Anterior cingulate cortex (tissue), 58 donors: Measurements from ENCODE around the gene VPS18.

Source experiments
- DNase-seq, 58 donors: peaks; one replicate each; lab custom pipeline; 2025; lab: John Stamatoyannopoulos, UW

The VPS18 gene

DNA sequence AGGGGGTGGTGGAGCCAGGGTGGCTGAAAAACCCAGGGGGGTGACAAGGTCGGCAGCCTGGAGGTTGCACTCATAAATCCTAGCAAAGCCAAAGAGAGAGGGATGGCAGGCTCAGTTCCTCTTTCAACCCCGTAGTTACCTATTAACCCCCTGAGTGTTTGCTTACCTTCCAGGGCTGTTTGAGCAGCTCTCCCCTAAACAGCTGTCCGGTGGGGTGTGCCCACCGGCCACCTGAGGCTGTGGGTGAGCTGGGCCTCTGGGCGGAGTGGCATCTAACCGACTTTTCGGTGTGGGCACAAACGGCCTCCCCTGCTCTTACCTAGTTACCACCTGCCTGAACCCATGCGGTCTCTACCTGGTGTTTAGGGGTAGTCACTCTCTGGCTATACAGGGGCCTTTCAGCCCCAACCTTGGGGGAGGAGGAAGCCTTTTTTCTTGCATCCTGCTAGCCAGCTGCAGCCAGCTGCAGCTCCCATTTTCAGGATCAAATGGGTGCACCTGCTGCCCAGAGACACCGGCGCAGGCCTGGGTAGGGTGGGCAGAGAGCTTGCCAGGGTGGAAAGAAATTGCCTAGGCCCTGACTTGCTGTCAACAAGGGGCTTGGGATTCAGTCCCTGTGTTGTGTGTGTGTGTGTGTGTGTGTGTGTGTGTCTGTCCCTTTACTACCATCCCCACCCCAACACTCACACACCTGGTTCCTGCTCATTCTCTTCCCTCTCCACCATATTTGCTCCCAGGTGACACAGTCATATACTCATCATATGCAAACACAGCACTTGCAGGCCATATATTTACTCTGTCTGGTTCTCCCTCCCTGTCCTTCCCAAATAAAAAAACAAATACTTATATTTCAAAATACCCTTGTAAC is 38.6 kb downstream of the VPS18 start:
- no peak for DNase-seq

DNA sequence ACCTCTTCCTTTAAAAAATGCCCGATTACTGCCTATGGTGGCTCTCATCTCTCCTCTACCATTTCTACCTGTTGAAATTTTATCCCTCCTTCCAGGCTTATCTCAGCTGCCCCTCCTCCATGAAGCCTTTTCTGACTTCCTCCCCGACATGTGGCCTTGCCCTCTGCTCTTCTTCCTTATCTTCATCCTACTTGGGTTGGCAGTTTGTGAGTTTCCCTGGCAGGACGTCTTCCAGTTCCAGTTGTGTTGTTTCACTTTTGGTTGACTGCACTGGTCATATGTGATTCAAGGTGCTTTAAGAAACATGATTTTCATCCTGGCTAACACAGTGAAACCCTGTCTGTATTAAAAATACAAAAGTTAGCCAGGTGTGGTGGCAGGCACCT is 39.3 kb downstream of the VPS18 start:
- DNase-seq = no peak

DNA sequence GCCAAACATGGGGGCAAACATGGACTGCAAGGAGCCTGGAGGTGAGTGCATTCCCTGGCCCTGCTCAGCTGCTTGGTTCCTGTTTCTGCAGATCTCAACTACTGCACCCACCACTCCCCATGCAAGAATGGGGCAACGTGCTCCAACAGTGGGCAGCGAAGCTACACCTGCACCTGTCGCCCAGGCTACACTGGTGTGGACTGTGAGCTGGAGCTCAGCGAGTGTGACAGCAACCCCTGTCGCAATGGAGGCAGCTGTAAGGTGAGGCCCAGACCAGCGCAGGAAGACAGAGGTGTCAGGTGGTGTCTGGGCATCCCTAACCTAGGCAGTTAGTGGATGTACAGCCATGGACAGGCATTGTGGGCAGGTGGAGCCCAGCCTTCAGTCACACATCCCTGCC is 40.2 kb downstream of the VPS18 start:
- no peak for DNase-seq

DNA sequence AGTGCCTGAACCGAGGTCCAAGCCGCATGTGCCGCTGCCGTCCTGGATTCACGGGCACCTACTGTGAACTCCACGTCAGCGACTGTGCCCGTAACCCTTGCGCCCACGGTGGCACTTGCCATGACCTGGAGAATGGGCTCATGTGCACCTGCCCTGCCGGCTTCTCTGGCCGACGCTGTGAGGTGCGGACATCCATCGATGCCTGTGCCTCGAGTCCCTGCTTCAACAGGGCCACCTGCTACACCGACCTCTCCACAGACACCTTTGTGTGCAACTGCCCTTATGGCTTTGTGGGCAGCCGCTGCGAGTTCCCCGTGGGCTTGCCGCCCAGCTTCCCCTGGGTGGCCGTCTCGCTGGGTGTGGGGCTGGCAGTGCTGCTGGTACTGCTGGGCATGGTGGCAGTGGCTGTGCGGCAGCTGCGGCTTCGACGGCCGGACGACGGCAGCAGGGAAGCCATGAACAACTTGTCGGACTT is 42.0 kb downstream of the VPS18 start:
- DNase-seq = no peak

DNA sequence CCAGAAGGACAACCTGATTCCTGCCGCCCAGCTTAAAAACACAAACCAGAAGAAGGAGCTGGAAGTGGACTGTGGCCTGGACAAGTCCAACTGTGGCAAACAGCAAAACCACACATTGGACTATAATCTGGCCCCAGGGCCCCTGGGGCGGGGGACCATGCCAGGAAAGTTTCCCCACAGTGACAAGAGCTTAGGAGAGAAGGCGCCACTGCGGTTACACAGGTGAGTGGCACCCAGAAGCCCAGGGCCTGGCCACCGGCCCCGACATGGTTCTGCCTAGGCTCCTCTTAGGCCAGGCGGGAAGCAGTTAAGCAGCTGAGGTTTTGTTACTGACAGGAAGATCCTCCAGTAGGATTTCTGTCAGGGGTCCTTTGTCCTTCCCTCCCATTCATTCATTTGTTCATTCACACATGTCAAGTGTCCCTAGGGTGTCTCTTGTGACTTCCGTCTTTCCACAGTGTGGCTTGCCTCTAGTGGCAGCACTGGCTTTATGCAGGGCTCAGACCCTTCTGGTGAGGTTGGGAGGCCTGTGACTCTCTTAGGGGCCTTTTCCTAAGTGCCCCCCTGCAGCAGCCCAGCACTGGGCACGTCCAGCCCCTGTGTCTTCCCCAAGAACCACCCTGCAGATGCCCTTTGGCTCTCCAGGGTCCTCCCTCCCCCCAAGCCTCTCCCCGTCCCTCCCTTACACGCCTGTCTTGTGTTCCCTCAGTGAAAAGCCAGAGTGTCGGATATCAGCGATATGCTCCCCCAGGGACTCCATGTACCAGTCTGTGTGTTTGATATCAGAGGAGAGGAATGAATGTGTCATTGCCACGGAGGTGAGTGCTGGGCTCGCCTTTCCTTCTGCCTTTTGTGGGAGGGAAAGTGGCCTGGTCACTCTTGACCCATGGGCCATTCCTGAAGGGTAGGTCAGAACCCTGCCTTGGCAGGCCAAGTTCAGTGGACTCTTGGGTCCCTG is 42.7 kb downstream of the VPS18 start:
- DNase-seq = no peak

DNA sequence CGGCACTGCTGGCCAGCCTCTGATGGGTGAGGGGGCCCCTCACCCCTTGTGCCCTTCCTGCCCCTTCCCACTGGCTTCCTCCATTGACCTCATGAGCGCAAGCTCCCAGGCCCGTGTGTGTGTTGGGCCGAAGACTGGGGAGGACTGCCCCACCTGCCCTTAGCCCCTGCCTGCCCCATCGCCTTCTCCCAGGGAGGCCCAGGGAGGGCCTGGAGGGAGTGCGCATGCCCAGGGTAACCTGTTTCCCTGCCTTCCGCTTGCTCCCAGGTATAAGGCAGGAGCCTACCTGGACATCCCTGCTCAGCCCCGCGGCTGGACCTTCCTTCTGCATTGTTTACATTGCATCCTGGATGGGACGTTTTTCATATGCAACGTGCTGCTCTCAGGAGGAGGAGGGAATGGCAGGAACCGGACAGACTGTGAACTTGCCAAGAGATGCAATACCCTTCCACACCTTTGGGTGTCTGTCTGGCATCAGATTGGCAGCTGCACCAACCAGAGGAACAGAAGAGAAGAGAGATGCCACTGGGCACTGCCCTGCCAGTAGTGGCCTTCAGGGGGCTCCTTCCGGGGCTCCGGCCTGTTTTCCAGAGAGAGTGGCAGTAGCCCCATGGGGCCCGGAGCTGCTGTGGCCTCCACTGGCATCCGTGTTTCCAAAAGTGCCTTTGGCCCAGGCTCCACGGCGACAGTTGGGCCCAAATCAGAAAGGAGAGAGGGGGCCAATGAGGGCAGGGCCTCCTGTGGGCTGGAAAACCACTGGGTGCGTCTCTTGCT is 43.7 kb downstream of the VPS18 start:
- no peak for DNase-seq

DNA sequence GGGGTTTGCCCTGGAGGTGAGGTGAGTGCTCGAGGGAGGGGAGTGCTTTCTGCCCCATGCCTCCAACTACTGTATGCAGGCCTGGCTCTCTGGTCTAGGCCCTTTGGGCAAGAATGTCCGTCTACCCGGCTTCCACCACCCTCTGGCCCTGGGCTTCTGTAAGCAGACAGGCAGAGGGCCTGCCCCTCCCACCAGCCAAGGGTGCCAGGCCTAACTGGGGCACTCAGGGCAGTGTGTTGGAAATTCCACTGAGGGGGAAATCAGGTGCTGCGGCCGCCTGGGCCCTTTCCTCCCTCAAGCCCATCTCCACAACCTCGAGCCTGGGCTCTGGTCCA is 44.3 kb downstream of the VPS18 start:
- DNase-seq = no peak

DNA sequence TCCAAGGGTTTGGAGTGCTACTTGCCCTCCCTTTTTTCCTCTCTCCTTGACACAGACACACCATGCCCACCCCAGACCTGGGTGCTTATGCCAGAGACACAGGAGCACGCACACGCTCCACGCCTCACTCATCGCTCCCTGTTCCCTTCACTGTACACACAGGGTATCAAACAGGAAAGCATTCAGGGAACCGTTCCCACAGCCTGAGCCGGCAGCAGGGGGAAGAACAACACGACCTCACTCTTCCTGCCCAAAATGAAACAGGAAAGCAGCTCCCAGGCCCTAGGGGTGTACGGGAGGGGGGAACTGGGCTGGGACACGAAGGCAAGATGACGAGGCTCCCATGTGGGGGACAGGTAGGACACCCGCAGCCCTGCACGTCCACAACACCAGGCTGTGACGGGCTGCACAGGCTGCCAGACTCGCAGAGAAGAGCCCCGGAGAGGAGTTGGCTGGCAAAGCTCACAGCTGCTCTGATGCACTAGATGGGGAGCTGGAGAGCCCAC is 46.1 kb downstream of the VPS18 start:
- peak in 4 of 58 donors; percentile 9 to 44 (median 14) for DNase-seq

DNA sequence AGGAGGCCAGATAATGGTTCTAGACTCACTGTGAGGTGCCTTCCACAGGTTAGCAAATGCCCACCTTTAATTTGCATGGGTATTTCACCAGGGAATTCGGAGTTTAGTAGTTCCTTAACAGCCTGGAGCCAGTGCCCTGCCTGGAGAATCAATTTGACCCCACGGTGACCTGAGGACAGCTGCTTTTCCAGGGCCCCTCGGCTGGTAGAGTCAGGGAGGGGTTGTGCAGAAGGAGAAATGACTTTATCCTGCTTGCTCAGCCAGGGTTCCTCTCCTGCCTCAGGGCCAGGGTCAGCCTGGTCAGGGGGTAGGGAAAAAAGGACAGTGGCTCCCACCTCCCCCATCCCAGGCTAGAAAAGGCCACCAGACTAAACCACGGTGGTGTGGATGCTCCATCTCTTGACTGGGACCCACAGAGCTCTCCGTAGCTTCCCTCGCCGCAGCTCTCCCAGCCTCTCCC is 46.8 kb downstream of the VPS18 start:
- peak in 2 of 58 donors; percentile 26 to 49 for DNase-seq

DNA sequence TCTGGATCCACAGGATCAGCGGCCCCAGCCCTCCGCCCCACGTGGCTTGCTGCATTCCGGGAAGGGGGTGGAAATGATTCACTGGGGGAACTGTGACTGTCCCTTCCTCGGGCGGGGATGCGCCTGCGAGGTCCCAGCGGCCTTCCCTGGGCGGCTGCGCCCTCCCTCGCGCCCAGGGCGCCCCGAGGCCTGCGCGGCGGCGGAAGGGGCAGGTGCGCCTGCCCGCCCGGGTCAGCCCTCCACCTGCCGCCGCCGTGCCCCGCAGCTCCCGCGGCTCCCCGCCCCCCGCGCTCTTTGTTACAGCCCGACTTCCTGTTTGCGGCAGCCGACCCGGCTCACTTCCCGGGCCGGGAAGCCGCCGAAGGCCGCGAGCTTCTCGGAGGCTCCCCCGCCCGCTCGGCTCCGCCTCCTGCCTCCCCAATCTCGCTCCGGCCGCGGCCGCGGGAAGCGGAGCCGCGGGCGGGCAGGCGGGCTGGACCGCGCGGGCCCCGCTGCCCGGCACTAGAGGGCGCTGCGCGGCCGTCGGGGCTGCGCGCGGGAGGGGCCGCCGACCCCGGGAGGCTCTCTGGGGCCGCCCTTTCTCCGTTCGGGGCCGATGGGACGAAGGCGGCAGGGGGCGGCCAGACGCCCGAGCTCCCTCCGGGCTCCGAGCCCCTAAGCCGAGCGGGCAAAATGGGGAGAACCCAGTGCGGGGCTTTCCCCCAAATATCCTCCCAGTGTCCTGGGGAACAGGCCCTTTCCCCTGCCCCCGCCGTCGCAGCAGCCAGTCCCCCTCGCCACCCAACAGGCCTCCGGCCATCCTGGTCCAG is 47.5 kb downstream of the VPS18 start:
- DNase-seq = peak in 46 of 58 donors; percentile 12 to 84 (median 48)

DNA sequence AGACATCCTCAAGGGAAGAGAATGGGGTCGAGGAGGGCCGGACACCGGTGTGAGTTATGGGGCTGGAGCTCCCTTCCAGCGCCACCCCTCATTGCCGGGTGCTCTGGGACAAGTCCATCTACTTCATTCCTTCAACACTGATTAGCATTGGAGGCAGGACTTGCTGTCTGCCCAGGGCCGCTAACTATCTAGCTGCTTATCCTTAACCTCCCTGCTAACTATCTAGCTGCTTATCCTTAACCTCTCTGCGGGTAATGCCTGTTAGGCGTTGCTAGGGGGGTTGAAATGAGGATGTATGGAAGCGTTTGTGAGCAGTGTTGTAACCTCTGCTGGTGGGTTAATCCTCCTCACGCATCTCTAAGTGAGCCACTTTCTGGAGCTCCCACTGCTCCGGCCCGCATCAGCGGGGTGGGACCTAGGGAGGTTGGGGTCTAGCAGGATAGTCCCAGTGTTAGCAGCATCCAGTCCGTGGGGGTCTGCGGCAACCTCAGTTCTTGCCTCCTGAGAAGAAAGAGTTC is 48.1 kb downstream of the VPS18 start:
- no peak for DNase-seq

DNA sequence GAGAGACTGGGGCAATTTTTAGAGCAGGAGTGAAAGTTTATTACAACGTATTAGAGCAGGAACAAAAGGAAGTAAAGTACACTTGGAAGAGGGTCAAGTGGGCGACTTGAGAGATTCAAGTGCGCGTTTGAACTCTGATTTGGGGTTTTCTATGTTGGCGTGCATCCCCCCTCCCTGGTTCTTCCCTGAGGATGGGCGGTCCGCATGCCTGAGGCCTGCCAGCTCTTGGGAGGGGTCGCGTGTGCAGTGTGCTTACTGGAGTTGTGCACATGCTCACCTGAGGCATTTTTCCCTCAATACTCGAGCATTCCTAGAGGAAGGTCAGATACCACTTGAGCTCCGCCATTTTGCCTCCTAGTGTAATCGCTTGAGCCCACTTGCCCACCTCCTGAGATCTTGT is 48.6 kb downstream of the VPS18 start:
- no peak for DNase-seq

DNA sequence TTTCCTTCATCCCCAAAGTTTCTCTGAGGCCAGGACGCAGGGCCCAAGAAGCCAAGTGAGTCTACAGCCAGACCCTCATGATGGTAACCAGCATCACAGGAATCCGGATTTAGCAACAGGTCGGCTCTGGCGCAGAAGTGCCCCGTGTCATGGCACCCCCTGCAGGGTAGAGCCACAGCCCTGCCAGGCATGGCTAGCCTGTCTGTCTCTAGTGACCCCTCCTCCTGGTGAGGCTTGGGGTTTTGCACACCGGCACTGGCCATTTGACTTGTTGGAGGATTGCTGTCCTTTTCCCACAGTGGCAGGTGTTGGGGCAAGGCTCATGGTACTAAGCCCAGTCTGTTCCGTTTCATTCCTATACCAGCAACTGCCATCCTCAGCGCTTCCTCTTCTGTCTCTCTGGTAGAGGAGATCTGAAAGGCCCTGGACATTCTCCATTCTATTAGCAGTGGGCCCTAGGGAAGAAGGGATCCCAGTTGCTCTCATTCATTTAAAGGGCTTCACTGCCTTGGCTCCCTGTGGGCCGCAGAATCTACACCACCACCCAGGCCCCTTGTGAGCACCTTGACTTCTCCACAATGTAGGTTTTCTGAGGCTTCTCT is 49.6 kb downstream of the VPS18 start:
- no peak for DNase-seq

DNA sequence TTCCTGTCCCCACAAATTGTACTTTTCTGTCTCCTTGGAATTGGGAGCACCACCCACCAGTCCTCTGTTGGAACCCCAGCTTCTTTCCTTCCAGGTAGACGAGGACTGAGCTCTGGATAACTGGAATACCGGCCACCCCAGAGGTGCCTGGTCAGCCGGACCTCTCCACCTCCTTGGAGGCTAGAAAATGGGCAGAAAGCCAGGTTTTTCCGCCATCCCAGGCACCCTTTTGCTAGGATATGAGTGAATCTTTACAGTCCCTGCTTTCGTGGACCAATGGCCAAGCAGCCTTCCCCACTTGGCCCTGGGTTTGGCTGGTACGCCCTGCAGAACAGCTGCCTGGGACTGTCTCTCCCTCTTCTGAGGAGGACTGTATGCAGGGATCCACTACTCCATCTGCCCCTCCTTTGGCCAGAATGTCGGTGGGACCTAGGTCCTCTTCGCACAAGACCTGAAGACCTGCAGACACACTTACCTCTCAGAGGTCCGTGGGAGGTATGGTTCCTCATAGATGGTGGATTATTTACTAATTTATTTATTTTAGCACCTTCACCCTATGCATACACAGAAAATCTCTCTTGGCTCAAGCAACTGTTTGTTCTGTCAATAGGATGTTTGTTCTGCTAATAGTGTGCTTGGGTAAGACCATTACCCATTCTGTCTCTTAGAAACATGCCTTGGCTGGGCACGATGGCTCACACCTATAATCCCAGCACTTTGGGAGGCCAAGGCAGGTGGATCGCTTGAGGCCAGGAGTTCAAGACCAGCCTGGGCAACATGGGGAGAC is 50.5 kb downstream of the VPS18 start:
- DNase-seq = no peak

DNA sequence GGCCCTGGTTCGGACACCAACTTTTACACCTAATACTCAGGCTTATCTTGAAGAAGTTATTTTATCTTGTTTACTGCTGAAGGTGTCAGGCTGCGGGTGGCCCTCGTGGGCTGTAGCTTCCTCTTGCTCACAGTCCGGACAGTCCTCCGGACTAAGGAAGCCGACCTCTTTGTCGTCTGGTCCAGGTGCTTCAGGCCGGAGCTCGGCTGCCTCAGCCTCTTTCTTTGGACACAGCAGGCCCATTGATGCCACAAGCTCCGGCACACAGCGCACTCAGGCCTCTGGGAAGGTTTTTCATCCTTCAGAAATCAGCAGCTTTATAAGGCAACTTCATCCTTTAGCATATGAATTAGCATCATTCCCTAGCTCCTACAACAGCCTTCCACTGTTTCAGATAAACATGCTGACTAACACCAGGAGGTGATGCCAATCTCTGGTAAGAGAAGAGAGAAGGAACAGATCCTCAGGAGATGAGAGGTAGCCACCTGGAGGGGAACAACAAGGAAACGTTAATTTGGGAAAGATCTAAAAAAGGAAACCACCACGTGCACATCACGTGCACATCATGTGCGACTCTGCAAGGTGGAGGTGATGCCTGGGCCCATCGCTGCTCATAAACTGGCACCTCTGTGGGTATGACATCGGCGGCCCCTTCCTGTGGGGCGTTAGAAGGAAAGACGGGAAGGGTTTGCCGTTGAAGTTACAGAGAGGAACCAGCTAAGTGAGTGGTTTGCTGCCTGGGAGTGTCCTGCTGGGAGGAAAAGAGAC is 54.6 kb downstream of the VPS18 start:
- no peak for DNase-seq

DNA sequence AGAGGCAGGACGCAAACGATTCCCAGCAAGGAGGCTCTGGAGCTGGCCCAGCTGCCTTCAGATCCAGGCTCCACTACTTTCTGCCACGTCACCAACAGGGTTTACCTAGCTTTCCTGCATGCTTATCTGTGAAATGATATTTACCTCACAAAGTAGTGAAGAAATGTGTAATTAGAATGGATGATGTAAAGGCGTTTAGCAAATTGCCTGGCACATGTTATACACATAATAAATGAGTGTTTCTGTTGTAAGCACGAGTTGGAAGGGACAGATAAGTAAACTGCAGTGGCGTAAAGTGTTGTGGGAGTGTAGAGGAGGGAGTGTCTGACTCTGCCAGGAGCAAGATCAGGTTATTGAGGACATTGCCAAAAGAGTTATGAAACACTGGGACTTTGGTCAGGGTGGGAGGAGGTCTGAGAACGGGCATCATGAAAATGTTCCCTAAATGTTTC is 55.5 kb downstream of the VPS18 start:
- no peak for DNase-seq

DNA sequence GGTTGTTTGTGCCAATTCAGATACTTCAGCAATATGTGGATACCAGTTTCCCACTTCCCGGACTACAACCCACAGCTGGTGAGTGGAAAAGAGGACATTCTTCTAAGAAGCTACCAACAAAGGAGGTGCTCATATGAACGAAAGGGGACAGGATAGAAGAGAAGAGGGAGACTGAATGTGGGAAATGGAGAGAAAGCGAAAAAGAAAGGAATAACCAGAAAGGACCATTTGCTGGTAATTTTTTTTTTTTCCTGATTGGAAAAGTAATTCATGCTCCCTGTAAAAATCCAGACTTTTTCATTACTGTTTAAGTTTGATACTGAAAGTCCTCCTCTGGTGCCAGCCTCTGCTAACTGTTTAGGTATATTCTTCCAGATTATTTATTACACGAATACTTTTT is 57.5 kb downstream of the VPS18 start:
- no peak for DNase-seq
